ENCODE data around the gene PLEKHG4. TPM values are rescaled to one million over a fixed set of nuclear protein-coding genes. Genes with fewer than 3 reads are reported as not detected.

The PLEKHG4 gene
- total and polyA plus RNA-seq, 9 of the 15 experiments (the other 6 are each of a cell fraction or from before 2014, with no cell fraction given): 3.7 to 36.8 (median 17.9) TPM

DNA sequence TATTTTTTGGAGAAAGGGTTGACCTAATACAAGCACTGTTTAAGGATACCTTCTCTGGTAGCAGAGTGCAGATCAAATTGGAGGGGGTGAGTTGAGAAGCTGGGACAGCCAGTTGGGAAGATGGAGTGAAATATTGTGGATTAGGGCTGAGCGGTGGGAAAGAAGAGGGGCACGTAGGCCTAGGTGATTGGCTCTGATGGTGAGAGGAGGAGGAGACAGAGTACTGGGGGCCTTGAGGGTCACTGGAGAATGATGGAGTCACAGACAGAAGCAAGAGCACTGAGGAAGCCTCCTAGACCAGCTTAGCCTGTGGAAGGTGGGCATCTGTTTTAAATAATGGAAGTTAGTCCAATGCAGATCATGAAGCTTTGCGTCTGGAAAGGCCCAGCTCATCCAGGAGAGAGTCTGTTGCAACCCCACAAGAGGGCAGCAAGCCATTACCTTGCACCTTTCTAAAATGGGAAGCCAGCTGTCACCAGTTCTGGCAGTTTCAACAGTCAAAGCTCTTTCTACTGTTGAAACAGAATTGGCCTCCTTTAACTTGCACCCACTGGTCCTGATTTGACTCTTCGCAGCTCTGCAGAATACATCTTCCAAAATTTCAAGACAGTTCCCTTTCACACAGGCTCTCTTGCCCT, 18.8 kb upstream of the PLEKHG4 start (continued):
- TF ChIP-seq MEIS2 (IDR thresholded peaks at IDR 0.05; ENCODE audit: partially characterized antibody): peak; percentile 34
- no peak for TF ChIP-seq FOS (IDR thresholded peaks at IDR 0.05; ENCODE audit: extremely low read depth, insufficient read length)
- TF ChIP-seq HMGN3 (IDR thresholded peaks at IDR 0.05; ENCODE audit: borderline replicate concordance, extremely low read depth, insufficient read length, low read depth, low read length): no peak
- TF ChIP-seq NR3C1 (CRISPR knock-in tag; IDR thresholded peaks at IDR 0.05): no peak
- TF ChIP-seq, protein P1, sequence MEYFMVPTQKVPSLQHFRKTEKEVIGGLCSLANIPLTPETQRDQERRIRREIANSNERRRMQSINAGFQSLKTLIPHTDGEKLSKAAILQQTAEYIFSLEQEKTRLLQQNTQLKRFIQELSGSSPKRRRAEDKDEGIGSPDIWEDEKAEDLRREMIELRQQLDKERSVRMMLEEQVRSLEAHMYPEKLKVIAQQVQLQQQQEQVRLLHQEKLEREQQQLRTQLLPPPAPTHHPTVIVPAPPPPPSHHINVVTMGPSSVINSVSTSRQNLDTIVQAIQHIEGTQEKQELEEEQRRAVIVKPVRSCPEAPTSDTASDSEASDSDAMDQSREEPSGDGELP (CRISPR knock-in tag; IDR thresholded peaks at IDR 0.05; ENCODE audit: borderline replicate concordance): peak; percentile 58
- TF ChIP-seq ESRRA (IDR thresholded peaks at IDR 0.05; ENCODE audit: borderline replicate concordance, low read depth): 0 out of 2 replicates have a peak, but pooled peaks have one; percentile 17
- TF ChIP-seq DMBX1 (CRISPR knock-in tag; IDR thresholded peaks at IDR 0.05; ENCODE audit: borderline replicate concordance): no peak
- no peak for TF ChIP-seq POLR2H (tag; IDR thresholded peaks at IDR 0.05; ENCODE audit: low read depth)
- TF ChIP-seq MCM5 (IDR thresholded peaks at IDR 0.05; ENCODE audit: low read depth): no peak
- TF ChIP-seq RAD21 (CRISPR knock-in tag; conservative IDR thresholded peaks at IDR 0.05 in 1 of 2, IDR thresholded peaks at IDR 0.05 in 1 of 2): peak; percentile 92 to 97
- TF ChIP-seq, protein P2, sequence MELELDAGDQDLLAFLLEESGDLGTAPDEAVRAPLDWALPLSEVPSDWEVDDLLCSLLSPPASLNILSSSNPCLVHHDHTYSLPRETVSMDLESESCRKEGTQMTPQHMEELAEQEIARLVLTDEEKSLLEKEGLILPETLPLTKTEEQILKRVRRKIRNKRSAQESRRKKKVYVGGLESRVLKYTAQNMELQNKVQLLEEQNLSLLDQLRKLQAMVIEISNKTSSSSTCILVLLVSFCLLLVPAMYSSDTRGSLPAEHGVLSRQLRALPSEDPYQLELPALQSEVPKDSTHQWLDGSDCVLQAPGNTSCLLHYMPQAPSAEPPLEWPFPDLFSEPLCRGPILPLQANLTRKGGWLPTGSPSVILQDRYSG (tag; conservative IDR thresholded peaks at IDR 0.05; ENCODE audit: low read depth): no peak
- no peak for TF ChIP-seq ZNF551 (CRISPR knock-in tag; IDR thresholded peaks at IDR 0.05)
- TF ChIP-seq ZNF696 (CRISPR knock-in tag; conservative IDR thresholded peaks at IDR 0.05): no peak
- TF ChIP-seq SMARCA4 (IDR thresholded peaks at IDR 0.05): no peak; the same call in 1 of the 2 replicates
- peak in 1 of 2 experiments; percentile 21; a peak in 1 of 4 replicates for TF ChIP-seq TRIM24 (IDR thresholded peaks at IDR 0.05)
- TF ChIP-seq, protein P3, sequence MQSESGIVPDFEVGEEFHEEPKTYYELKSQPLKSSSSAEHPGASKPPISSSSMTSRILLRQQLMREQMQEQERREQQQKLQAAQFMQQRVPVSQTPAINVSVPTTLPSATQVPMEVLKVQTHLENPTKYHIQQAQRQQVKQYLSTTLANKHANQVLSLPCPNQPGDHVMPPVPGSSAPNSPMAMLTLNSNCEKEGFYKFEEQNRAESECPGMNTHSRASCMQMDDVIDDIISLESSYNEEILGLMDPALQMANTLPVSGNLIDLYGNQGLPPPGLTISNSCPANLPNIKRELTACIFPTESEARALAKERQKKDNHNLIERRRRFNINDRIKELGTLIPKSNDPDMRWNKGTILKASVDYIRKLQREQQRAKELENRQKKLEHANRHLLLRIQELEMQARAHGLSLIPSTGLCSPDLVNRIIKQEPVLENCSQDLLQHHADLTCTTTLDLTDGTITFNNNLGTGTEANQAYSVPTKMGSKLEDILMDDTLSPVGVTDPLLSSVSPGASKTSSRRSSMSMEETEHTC (IDR thresholded peaks at IDR 0.05): no peak
- no peak for TF ChIP-seq NFRKB (IDR thresholded peaks at IDR 0.05; ENCODE audit: low read depth)
- no peak for TF ChIP-seq BACH1 (tag; IDR thresholded peaks at IDR 0.05)
- TF ChIP-seq NFIC (IDR thresholded peaks at IDR 0.05): peak; percentile 20; the same call in 1 of the 2 replicates
- TF ChIP-seq KAT8 (IDR thresholded peaks at IDR 0.05; ENCODE audit: low read depth): no peak
- peak; percentile 41; the same call in 1 of the 2 replicates for TF ChIP-seq ZFX (CRISPR knock-in tag; IDR thresholded peaks at IDR 0.05)
- TF ChIP-seq PHB (CRISPR knock-in tag; IDR thresholded peaks at IDR 0.05): no peak
- TF ChIP-seq, protein P4, sequence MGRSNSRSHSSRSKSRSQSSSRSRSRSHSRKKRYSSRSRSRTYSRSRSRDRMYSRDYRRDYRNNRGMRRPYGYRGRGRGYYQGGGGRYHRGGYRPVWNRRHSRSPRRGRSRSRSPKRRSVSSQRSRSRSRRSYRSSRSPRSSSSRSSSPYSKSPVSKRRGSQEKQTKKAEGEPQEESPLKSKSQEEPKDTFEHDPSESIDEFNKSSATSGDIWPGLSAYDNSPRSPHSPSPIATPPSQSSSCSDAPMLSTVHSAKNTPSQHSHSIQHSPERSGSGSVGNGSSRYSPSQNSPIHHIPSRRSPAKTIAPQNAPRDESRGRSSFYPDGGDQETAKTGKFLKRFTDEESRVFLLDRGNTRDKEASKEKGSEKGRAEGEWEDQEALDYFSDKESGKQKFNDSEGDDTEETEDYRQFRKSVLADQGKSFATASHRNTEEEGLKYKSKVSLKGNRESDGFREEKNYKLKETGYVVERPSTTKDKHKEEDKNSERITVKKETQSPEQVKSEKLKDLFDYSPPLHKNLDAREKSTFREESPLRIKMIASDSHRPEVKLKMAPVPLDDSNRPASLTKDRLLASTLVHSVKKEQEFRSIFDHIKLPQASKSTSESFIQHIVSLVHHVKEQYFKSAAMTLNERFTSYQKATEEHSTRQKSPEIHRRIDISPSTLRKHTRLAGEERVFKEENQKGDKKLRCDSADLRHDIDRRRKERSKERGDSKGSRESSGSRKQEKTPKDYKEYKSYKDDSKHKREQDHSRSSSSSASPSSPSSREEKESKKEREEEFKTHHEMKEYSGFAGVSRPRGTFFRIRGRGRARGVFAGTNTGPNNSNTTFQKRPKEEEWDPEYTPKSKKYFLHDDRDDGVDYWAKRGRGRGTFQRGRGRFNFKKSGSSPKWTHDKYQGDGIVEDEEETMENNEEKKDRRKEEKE (IDR thresholded peaks at IDR 0.05; ENCODE audit: borderline replicate concordance in 1 of 2, control insufficient read depth in 1 of 2, low read depth in 2 of 2, low read length in 1 of 2): no peak
